Loucy (cell line): ENCODE data around the gene SAC3D1.

ENCODE experiments used
- H2AFZ ChIP-seq: fragments of 200-600 bp; sonication (generic); 2 replicates; pipeline ENCODE4 v1.6.0; 2016; ENCODE audit warnings: antibody characterized with exemption, mild to moderate bottlenecking, low read length, moderate library complexity
- H3F3A ChIP-seq: fragments of 200-600 bp; 2 replicates; pipeline ENCODE4 v1.6.0; 2016; ENCODE audit warnings: antibody characterized with exemption, low read depth, mild to moderate bottlenecking
- H3K27me3 ChIP-seq: fragments of 200-600 bp; sonication (generic); 2 replicates; pipeline ENCODE4 v1.6.1; 2014; ENCODE audit warnings: low read length, mild to moderate bottlenecking; ENCODE audit not compliant: insufficient read depth, poor library complexity, severe bottlenecking
- H3K36me3 ChIP-seq: fragments of 200-600 bp; sonication (generic); 2 replicates; pipeline ENCODE4 v1.6.1; 2016; ENCODE audit warnings: low read length; ENCODE audit not compliant: insufficient read depth
- H3K4me1 ChIP-seq: fragments of 200-600 bp; sonication (generic); 2 replicates; pipeline ENCODE4 v1.5.1; 2014; ENCODE audit warnings: low read length, mild to moderate bottlenecking; ENCODE audit not compliant: insufficient read depth, poor library complexity, severe bottlenecking
- H3K4me2 ChIP-seq: fragments of 200-600 bp; sonication (generic); 2 replicates; pipeline ENCODE4 v1.6.0; 2014; ENCODE audit warnings: antibody characterized with exemption, low read length, low read depth, mild to moderate bottlenecking; ENCODE audit not compliant: poor library complexity, severe bottlenecking
- H3K4me3 ChIP-seq: fragments of 200-600 bp; sonication (generic); 2 replicates; pipeline ENCODE4 v1.5.1; 2014; ENCODE audit warnings: low read length, mild to moderate bottlenecking, mixed read lengths; ENCODE audit not compliant: poor library complexity, severe bottlenecking
- H3K79me2 ChIP-seq: fragments of 200-600 bp; sonication (generic); 2 replicates; pipeline ENCODE4 v1.6.1; 2014; ENCODE audit warnings: low read length; ENCODE audit not compliant: insufficient read depth
- H3K9ac ChIP-seq: fragments of 200-600 bp; sonication (generic); 2 replicates; pipeline ENCODE4 v1.6.0; 2014; ENCODE audit warnings: mild to moderate bottlenecking, low read depth, low read length, moderate library complexity; ENCODE audit not compliant: poor library complexity, severe bottlenecking
- H3K9me2 ChIP-seq: fragments of 200-600 bp; sonication (generic); replicated peaks from 2 replicates; pipeline ENCODE4 v1.6.1; 2016; ENCODE audit warnings: low read depth, low read length, mixed read lengths
- H3K9me3 ChIP-seq: fragments of 200-600 bp; sonication (generic); 2 replicates; pipeline ENCODE4 v1.6.1; 2014; ENCODE audit warnings: mild to moderate bottlenecking, antibody characterized with exemption, low read length, low read depth; ENCODE audit not compliant: insufficient read depth
- H4K20me1 ChIP-seq: fragments of 200-600 bp; sonication (generic); 2 replicates; pipeline ENCODE4 v1.6.0; 2014; ENCODE audit warnings: antibody characterized with exemption, low read length, mild to moderate bottlenecking; ENCODE audit not compliant: insufficient read depth, poor library complexity, severe bottlenecking
- EZH2phosphoT487 ChIP-seq: fragments of 200-600 bp; IDR thresholded peaks from 2 replicates; pipeline ENCODE4 v1.6.1; 2018; ENCODE audit warnings: antibody characterized with exemption, mild to moderate bottlenecking, moderate library complexity, borderline replicate concordance
- TF ChIP-seq, protein P1 (sequence below): fragments of 200-600 bp; sonication (generic); conservative IDR thresholded peaks from 2 replicates; pipeline ENCODE4 v1.5.1; 2014; ENCODE audit warnings: mild to moderate bottlenecking, antibody characterized with exemption, low read length

Gene SAC3D1

DNA sequence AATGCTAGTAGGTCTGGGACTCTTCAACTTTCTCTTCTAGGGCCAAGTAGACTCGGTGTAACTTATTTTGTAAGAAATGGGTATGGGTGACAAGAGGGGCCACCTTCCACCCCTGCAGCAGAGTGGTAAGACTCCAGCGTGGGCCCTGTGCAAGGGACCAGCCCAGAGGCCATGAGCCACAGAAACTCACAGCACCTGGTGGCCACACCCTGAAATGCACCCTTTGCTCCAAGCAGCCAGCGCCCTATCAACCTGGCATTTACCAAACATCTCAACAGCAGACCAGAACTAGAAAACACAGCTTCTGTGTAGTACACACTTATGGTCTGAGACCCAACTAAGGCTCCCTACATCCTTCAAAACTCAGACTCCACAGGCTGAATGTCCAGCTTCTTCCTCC is 37.1 kb downstream of the SAC3D1 start:
- H3K79me2 ChIP-seq = peaks cover 72% of the 10 kb centered on the region
- no peak overlapping the region for H2AFZ ChIP-seq
- H3K4me1 ChIP-seq = peaks cover 31% of the 10 kb centered on the region
- no peaks in the 10 kb centered on the region for H3K27me3 ChIP-seq
- H4K20me1 ChIP-seq = peaks cover 19% of the 10 kb centered on the region
- peak overlapping the region; percentile 68 for H3K4me2 ChIP-seq
- no peaks in the 10 kb centered on the region for H3K9me2 ChIP-seq
- no peaks in the 10 kb centered on the region for H3F3A ChIP-seq
- H3K9me3 ChIP-seq = no peaks in the 10 kb centered on the region
- peaks cover 20% of the 10 kb centered on the region; the same call in 1 of the 2 replicates for H3K36me3 ChIP-seq
- TF ChIP-seq EZH2phosphoT487 = no peak
- TF ChIP-seq, protein P1, sequence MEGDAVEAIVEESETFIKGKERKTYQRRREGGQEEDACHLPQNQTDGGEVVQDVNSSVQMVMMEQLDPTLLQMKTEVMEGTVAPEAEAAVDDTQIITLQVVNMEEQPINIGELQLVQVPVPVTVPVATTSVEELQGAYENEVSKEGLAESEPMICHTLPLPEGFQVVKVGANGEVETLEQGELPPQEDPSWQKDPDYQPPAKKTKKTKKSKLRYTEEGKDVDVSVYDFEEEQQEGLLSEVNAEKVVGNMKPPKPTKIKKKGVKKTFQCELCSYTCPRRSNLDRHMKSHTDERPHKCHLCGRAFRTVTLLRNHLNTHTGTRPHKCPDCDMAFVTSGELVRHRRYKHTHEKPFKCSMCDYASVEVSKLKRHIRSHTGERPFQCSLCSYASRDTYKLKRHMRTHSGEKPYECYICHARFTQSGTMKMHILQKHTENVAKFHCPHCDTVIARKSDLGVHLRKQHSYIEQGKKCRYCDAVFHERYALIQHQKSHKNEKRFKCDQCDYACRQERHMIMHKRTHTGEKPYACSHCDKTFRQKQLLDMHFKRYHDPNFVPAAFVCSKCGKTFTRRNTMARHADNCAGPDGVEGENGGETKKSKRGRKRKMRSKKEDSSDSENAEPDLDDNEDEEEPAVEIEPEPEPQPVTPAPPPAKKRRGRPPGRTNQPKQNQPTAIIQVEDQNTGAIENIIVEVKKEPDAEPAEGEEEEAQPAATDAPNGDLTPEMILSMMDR = peak; percentile 79
- H3K4me3 ChIP-seq = peak overlapping the region; percentile 51
- peak overlapping the region; percentile 36 for H3K9ac ChIP-seq

GRCh38 chr11:65078786-65079342 is 37.9 kb downstream of the SAC3D1 start:
- Histone ChIP-seq H3K9me2 (no peaks in the 10 kb centered on the region), H3K4me3 (peak overlapping the region; percentile 51), H3K36me3 (peaks cover 20% of the 10 kb centered on the region; the same call in 1 of the 2 replicates), H3K27me3 (no peaks in the 10 kb centered on the region), H3K4me1 (peaks cover 33% of the 10 kb centered on the region), H4K20me1 (peaks cover 19% of the 10 kb centered on the region), H3K4me2 (peak overlapping the region; percentile 68), H3F3A (no peaks in the 10 kb centered on the region), H3K9ac (peak overlapping the region; percentile 47), H3K9me3 (no peaks in the 10 kb centered on the region), H3K79me2 (peaks cover 79% of the 10 kb centered on the region), H2AFZ (no peak overlapping the region)
- TF ChIP-seq, protein P1 = no peak
- TF ChIP-seq EZH2phosphoT487 = no peak

DNA sequence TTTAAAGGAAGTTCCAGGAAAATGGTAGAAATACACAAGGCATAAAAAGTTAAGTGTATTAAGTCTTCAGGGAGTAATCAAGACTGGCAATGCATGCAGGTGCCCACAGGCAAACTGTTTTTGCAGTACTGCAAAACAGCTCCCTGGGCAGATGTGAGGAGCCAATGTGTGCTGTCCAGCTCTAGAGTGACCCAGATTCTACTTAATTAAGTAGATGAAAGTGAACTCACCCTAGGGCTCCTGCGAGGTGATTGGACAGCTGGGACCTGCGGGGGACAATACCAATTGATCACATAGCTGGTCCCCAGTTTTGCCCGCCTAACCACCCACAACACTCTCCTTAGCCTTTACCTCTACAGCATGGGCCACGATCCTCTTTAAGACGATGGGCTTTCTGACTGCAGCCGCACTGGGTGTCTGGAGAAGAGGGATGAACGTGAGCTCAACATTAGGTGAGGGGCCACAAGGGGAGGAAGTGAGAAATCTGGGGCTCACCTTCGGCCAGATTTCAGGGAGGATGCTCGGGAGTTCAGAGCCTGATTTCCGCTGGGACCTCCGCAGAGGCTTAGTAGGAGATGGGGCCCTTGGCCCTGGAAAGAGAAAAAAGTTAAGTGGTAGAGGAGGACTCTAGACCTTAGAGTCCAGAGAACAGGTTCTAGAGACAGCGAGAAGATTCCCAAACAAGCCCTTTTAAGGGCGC is 42.3 kb downstream of the SAC3D1 start:
- no peak for TF ChIP-seq EZH2phosphoT487
- TF ChIP-seq, protein P1 = no peak
- Histone ChIP-seq H3K79me2 (peaks cover 74% of the 10 kb centered on the region), H3K27me3 (no peaks in the 10 kb centered on the region), H2AFZ (peak overlapping the region; percentile 68), H3K4me3 (peak overlapping the region; percentile 82), H3K9me2 (no peaks in the 10 kb centered on the region), H3K4me2 (peak overlapping the region; percentile 77), H3K9me3 (no peaks in the 10 kb centered on the region), H3K9ac (peak overlapping the region; percentile 87), H3K36me3 (peaks cover 14% of the 10 kb centered on the region; the same call in 1 of the 2 replicates), H3K4me1 (peaks cover 34% of the 10 kb centered on the region), H4K20me1 (peaks cover 14% of the 10 kb centered on the region), H3F3A (no peaks in the 10 kb centered on the region)
